NOMO-1 treated with DMSO at 0.1 percent for 48 hours (cell line): ENCODE results near the gene POPDC3.
"Not testable (repeated sequence)": the region's sequence is repeated elsewhere in the genome, so short reads cannot be mapped to it uniquely, and the experiment has no call there.

ENCODE experiments used
- DNase-seq: peaks from one replicate; lab custom pipeline; 2025; ENCODE audit not compliant: unreplicated experiment; lab: John Stamatoyannopoulos, UW

POPDC3 gene

DNA sequence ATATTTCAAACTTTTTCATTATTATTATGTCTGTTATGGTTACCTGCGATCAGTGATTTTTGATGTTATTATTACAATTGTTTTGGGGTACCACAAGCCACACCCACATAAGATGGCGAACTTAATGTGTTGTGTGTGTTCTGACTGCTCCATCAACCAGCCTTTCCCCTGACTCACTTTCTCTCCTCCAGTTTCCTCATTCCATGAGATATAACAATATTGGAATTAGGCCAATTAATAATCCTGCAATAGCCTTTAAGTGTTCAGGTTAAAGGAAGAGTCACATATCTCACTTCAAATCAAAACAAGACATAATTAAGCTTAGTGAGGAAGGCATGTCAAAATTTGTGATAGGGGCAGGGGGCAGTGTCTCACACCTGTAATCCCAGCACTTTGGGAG lies 16.3 kb upstream of the POPDC3 start:
- DNase-seq: no peak

DNA sequence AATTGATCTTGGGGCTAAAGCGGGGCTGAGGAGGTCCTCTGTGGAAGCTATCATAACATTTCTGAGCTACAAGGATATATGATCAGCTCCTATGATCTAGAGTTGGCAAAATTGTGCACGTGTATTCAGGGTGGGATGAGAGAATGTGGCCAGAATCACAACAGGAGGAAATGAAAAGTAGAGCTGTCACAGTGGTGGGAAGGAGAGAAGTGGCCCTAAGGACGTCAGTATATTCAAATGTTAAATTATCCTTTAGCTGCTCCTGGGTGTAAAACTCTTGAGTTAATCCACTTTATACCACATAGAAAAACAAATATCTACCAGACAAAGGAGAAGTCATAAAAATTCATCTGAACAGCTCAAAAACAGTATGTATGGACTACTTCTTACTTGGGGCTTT lies 14.8 kb upstream of the POPDC3 start:
- no peak for DNase-seq

DNA sequence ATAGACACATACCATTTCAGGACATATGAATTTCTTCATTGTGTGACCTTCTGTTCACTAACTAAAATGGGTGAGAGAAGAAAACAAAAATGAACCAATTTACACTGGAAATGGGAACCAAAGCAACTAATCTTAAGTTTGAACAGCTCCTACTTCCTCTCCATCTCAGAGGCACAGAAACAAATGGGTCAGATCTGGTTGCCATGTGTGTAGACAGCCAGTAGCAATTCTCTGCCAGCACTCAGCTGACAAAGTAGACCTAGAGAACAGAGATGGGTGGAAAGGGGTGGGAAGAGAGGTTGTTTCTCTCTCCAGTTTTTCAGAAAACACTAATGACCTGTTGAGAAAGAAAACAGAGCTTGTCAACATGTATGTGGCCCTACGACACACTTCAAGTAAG lies 14.3 kb upstream of the POPDC3 start:
- DNase-seq: no peak

DNA sequence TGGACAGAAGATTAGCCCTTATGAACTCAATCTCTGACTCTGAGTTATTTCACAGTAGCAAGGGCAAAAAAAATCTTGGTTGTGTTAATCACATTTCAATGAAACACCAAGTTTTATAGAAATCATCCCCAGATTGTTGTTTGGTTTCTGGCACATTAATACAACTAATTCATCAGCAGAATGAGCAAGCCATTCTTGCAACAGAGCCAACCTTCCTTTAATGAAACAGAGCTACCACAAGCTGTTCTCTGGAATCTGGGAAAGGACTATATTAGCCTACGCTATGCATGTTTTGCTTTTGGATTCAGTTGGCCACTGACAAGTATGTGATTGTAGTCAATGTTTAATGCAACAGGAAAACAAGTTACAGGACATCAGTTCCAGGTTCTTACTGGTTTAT lies 13.8 kb upstream of the POPDC3 start:
- DNase-seq: no peak

DNA sequence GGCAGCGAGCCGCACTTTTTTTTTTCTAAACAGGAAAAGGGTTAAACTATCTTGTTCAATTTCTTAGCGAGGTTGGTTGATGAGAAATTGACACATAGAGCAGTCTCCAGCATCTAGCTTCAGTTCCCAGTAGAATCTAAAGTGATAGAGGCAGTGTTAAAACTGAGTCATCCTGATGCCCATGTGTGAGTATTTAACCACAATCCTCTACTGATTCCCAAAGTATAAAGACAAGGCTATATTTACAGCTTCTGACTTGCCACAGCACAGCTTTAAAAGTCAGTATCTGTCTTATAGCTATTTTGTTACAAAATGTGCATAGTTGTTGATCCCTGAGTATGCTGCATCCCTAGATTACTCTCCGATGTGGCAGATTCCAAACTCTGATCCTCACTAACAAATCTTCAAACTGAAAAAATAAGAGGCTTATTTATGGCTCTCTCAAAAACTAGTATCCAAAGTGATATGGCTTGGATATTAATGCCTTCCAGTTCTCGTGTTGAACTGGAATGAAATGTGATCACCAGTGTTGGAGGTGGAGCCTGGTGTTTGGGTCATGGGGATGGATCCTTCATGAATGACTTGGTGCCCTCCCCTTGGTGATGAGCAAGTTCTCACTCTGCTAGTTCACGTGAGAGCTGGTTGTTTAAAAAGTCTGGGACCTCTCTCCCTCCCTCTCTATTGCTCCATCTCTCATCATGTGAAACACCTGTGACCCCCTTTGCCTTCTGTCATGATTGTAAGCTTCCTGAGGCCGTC lies 13.1 kb upstream of the POPDC3 start:
- DNase-seq: no peak

DNA sequence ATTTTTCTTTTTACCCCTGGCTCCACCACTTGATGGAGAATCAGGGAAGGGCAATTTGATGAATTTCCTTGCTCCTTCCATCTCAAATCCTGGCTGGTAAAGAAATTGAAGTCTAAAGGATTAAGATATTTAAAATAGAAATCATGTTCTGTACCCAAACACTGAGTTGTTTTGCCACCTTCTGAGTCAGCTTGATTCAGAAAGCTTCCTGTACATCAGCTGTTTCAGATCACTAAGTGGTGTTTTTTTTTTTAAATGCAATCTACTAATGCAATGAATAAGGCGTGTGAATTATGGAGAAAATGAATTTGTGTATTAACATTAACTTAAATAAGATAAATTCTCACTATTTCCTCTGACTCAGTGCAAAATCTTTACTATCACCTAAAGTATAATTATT lies 11.5 kb upstream of the POPDC3 start:
- no peak for DNase-seq

DNA sequence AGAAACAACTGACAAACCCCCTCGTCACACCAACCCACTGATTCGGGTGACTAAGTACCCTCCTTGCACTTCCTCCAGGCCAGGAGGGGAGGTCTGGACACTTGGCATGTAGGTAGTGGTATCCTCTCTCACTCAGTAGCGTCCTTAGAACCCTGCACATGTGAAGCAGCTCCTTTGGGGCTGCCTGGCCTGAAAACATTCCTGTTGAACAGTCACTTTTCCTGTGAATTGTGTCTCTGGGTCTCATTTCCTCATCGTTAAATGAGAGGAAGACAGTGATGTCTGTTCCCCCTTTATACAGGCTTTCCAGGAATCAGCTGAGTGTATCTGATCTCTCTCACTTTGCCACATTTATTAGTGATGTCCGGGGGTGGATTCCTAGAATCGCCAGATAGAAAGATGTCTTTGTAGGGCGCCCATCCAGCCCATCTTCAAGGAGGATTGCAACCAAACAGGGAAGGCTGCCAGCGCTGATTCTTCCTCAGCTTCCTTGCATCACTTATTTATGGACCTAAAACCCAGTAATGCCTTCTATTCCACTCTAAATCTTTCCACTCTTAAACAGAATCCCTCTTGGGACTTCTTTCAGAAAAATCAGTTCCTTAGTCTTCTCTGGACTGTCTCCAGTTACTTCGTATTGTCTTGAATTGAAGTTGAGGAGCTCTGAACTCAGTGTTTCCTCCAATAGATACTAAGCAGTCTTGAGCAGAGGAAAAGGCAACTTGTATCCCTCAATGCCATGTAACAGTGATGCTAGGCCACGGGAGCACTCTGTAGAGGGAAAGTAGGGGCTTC lies 9.4 kb upstream of the POPDC3 start:
- no peak for DNase-seq

DNA sequence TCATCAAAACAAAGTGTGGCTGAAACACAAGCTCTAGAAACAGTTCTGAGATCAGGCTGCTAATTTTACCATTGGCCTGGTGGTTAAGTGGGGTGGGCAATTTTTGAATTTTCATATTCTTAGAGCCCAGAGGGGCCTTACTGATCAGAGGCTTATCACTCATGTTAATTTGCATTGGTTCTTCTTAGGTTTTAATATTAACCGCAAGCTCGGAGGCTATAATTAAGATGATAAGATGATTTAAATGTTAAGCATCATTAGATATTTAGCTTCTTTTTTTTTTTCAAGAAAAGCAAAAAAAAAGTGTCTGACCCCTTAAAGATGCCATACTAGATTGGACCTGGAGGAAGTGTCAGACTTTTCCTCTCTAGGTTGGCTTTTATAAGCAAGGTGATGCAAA lies 8.4 kb upstream of the POPDC3 start:
- no peak for DNase-seq

DNA sequence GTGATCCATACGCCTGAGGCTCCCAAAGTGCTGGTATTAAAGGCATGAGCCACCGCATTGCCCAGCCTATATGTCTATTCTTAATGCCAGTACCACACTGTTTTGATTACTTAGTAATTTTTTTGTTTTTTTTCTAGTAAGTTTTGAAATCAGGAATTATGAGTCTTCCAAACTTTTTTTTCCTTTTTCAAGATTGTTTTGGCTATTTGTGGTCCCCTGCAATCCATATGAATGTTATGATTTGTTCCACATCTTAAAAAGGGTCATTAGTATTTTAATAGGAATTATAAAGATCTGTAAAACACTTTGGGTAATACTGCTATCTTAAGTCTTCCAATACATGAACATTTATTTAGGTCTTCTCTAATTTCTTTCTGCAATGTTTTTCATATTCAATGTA lies 6.8 kb upstream of the POPDC3 start:
- no peak for DNase-seq

DNA sequence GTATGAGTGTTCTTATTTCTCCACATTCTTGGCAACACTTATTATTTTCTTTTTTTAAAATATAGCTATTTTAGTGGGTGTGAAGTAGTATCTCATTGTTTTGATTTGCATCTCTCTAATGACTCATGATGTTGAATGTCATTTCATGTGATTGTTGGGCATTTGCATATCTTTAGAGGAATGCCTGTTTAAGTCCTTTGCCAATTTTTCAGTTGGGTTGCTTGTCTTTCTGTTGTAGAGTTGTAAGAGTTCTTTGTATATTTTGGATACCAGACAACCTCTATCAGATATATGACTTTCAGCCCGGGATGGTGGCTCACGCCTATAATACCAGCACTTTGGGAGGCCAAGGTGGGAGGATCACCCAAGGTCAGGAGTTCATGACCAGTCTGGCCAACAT lies 5.1 kb upstream of the POPDC3 start:
- no peak for DNase-seq

DNA sequence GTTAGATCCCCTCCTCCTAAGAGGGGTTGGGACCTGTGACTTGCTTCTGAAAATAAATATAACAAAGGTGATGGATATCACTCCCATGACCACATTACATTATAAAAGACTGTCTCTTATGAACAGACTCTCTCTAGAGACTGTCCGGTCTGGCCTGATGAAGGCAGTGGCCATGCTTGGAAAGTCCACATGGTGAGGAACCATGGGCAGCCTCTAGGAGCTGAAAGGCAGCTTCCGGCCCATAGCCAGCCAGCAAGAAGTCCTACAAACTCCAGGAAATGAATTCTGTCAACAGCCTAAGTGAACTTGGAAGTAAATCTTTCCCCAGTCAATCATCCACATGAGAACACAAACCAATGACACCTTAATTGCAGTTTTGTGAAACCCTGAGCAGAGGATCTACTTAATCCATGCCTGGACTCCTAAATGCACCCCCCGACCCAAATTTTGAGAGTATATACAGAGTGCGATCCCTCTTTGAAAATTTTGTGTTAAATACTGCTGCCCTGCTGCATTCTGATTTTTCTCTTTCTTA lies 2.2 kb upstream of the POPDC3 start:
- no peak for DNase-seq

DNA sequence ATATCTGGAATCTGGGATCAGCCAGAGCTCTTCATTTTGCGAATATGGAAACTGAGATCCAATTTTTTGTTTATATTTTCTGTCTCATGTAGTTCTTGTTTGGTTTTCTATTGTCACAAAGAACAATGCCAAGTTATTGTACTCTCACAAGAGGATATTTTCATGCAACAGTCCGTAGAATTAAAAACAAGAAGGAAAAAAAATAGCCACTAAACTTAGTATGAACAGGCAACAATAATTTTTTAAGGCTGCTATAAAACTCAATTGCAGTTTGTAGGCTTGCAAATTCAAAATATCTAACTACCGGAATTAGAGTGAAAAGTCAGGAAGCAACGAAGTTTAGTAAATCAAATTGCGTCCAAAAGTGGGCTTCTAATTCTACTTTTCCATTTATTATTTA lies 1.2 kb downstream of the POPDC3 start:
- DNase-seq: no peak

DNA sequence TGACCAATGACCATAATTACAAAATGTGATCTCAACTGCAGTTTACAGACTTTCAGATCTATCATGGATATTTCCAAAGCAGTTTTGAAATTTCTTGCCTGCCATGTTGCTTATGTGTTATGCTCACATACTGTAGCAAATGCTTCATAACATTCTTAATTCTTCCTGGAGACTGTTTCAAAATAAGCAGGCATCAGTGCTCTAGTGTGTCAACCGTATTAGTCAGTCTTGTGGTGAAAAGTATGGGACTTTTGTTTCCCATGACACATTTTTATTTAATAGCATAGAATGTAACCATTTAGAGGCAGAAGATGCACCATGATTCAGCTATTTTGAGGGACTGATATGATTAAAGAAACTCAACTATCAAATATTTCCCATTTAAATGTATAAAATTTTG lies 1.7 kb downstream of the POPDC3 start:
- DNase-seq: no peak

DNA sequence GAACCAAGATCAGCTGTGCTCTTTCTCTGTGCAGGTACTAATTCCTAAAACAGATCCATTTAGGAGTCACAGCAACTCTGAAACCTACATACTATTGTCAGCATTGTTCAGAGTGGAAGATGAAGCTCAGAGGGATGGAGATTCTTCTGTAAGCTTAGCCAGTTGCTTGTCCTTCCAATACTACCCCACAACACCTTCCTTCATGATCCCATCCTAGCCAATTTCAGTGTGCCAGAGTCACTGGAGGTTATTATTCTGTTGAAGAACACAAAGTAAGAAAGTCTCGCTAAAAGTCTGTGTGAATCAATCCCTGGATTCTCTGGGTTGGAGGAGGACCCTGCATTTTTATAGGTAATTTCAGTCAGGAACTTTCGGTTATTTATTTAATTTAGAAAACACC lies 2.3 kb downstream of the POPDC3 start:
- no peak for DNase-seq

DNA sequence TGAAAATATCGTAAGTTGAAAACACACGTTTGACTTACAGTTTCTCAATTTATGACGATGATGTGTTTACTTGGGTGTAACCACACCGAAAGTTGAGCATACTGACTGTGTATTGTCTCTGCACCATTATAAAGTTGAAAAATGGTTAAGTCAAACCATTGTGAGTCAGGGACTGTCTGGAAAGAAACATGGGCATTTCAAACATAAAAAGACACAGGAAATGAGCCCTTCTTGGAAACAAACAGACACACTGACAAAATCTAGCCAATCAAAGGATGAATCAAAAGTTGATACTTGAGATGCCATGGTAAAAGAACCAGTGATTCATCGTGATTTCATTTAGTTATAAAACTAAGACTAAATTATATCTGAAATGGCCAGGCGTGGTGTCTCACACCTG lies 5.3 kb downstream of the POPDC3 start:
- no peak for DNase-seq

DNA sequence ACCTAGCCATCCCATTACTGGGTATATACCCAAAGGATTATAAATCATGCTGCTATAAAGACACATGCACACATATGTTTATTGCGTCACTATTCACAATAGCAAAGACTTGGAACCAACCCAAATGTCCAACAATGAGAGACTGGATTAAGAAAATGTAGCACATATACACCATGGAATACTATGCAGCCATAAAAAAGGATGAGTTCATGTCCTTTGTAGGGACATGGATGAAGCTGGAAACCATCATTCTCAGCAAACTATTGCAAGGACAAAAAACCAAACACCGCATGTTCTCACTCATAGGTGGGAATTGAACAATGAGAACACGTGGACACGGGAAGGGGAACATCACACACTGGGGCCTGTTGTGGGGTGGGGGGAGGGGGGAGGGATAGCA lies 7.3 kb downstream of the POPDC3 start:
- not testable (repeated sequence) for DNase-seq

DNA sequence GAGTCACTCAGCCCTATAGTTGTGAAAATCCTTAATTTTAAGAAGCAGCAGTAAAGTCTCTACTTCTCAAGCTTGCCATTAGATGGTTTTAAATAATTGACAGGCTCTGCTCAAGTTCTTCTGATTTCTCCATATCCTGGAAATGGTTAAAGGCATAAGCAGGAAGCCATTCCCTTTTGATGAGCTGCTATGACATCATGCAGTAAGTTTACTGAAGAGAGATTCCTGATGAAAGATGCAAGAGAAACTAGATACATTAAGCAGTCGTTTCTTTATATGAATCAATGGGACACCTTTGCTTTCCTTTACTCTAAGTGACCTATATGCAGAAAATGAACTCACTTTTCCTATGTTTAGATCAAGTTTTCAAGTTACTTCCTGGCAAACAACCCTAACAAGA lies 9.8 kb downstream of the POPDC3 start:
- no peak for DNase-seq

DNA sequence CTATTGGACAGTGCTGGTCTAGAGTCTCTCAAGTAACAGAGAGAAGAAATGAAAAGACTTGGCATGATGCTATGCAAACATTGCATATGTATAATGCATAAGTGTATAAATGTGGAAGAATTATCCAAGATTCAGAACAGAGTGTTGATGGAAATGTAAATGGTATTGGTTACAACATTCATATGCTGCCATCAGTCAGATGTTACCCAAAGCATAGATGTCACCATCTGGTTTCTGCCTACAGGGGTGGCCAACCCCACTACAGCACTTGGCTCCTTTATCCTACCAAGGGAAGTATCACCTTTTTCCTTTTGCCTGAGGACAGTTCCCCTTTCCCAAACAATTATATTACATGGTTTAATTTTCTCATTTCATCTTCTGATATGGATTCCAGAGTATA lies 11.9 kb downstream of the POPDC3 start:
- no peak for DNase-seq

DNA sequence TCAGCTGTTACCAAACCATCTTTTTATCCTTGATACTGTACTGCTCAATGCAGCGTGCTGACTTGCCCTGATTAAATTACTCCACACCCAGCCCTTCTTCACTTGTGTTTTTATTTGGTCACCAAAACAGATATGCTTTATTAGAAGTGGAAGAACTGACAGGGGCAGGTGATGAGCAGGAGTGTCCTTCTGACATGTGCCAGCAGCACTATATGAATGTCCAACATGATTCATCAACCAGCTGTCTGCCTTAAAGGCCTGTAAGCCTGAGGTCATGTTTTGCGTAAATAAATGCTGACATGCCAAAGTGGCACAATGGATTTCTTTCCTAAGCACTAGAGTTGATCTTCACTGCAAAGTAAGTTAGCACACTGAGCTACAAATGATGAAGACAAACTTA lies 15.4 kb downstream of the POPDC3 start:
- no peak for DNase-seq

DNA sequence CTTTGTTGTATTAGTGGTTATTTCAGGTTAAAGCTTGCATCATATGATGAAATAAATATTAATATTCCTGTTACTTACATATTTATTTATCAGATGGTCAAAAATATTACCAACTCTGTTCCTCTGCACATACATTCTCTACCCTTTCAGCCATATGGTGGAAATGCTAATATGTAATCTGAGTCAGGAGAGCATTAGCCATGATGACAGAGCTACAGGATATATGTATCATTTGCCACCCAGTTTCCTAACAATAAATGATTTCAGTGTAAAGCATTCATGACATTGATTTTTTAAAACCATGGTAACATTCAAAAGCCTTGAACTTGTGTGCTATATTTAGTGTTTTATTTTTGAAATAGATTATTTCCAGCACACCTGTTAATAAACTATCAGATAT lies 16.6 kb downstream of the POPDC3 start:
- DNase-seq: no peak

DNA sequence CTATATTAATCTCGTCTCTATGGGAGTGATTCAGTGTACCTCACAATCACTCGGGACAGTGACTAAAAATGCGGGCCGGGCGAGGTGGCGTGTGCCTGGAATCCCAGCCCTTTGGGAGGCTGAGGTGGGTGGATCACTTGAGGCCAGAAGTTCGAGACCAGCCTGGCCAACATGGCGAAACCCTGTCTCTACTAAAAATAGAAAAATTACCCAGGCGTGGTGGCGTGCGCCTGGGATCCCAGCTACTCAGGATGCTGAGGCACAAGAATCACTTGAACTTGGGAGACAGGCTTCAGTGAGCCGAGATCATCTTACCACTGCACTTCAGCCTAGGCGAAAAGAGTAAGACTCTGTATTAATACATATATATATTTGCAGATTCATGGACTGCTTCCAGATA lies 17.4 kb downstream of the POPDC3 start:
- DNase-seq: no peak

DNA sequence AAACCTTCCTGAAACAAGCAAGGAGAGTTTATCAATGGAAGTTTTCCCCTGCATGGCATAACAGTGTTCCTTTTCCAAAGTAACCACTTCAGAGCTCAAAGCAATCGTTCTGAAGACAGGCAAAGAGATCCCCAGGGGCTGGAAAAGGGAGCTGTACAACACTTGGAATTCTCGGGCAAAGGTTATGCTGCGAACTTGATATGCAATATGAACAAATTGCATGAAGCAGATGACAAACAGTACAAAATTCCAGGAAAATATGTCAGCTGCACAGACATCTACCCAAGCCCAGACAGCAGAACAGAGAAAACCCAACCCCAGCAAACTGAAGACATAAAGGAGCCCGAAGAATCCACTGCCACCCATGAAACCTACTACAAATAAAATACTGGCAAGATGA lies 18.4 kb downstream of the POPDC3 start:
- DNase-seq: no peak

DNA sequence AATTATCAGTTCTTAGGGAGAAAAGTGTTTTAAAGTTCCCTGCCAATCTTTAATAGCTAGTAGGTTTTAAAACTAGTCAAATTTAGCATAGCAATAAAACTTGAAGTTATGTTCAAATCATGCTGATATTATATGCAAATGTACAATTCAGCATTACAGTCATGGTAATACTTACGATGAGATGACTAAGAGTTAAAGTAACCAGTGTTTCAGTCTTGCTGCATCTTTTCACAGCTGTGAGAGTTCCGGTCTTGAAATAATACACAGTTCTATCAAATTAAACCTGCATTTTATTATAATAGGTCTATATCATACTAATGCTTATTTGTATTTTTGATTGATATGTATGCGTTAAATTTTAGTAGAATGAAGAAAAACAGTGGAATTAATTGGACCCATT lies 26.1 kb downstream of the POPDC3 start:
- no peak for DNase-seq
